GM12878 (cell line): ENCODE results near the gene SLC25A15.

Experiments used
- CTCF ChIP-seq, 3 experiments: IDR thresholded peaks in 2 of 3; conservative IDR thresholded peaks in 1 of 3; 2 replicates each; pipeline ENCODE4 v1.5.1; 2011; ENCODE audit warnings: low read depth in 3 of 3, low read length in 3 of 3, mild to moderate bottlenecking in 3 of 3, control low read depth in 2 of 3, moderate library complexity in 2 of 3, inconsistent platforms in 1 of 3, mixed read lengths in 1 of 3; ENCODE audit not compliant: control insufficient read depth in 2 of 3, insufficient read depth in 1 of 3; ENCODE audit errors: extremely low read depth in 1 of 3
- EGR1 ChIP-seq, 2 experiments: IDR thresholded peaks; 1 replicate in 1 of 2; 2 replicates in 1 of 2; pipeline ENCODE4 v1.6.1; 2011 to 2012; ENCODE audit warnings: low read depth in 2 of 2, low read length in 2 of 2, borderline replicate concordance in 1 of 2, mild to moderate bottlenecking in 1 of 2, moderate library complexity in 1 of 2
- EP300 ChIP-seq, 2 experiments: fragments of 150-350 bp in 1 of 2; IDR thresholded peaks; 2 replicates each; pipeline ENCODE4 v1.6.1; 2011 to 2012; ENCODE audit warnings: low read depth in 2 of 2, low read length in 2 of 2, borderline replicate concordance in 1 of 2, improper control_type of control experiment in 1 of 2, inconsistent platforms in 1 of 2; ENCODE audit not compliant: control insufficient read depth in 1 of 2
- ETV6 ChIP-seq, 2 experiments: fragments of 450-650 bp in 1 of 2; IDR thresholded peaks in 1 of 2; conservative IDR thresholded peaks in 1 of 2; 2 replicates each; pipeline ENCODE4 v1.6.1; 2014; ENCODE audit warnings: antibody characterized with exemption in 1 of 2, borderline replicate concordance in 1 of 2, low read depth in 1 of 2, mild to moderate bottlenecking in 1 of 2, moderate library complexity in 1 of 2
- POLR2A ChIP-seq: IDR thresholded peaks from 2 replicates; pipeline ENCODE4 v1.6.1; 2011; ENCODE audit warnings: low read depth, mild to moderate bottlenecking, low read length
- RAD21 ChIP-seq: IDR thresholded peaks from 2 replicates; pipeline ENCODE4 v1.6.1; 2011; ENCODE audit warnings: mild to moderate bottlenecking, low read depth, low read length, moderate library complexity; ENCODE audit not compliant: insufficient read depth
- REST ChIP-seq: IDR thresholded peaks from 2 replicates; pipeline ENCODE4 v1.6.1; 2012; ENCODE audit warnings: mild to moderate bottlenecking, low read depth, low read length
- YY1 ChIP-seq: IDR thresholded peaks from 2 replicates; pipeline ENCODE4 v1.6.1; 2011; ENCODE audit warnings: low read depth, mild to moderate bottlenecking, low read length

- TF ChIP-seq EP300 (IDR thresholded peaks at IDR 0.05; ENCODE audit: borderline replicate concordance in 1 of 2, control insufficient read depth in 1 of 2, low read depth in 2 of 2, low read length in 2 of 2) (no peak), RAD21 (no peak), CTCF (IDR thresholded peaks at IDR 0.05 in 2 of 3, conservative IDR thresholded peaks at IDR 0.05 in 1 of 3; ENCODE audit: control insufficient read depth in 2 of 3, extremely low read depth in 1 of 3, insufficient read depth in 1 of 3, low read depth in 3 of 3, low read length in 3 of 3) (no peak), REST (no peak), EGR1 (IDR thresholded peaks at IDR 0.05; ENCODE audit: borderline replicate concordance in 1 of 2, low read depth in 2 of 2, low read length in 2 of 2) (no peak), YY1 (no peak), POLR2A (no peak), ETV6 (conservative IDR thresholded peaks at IDR 0.05 in 1 of 2, IDR thresholded peaks at IDR 0.05 in 1 of 2; ENCODE audit: borderline replicate concordance in 1 of 2, low read depth in 1 of 2) (no peak)
Observed at GRCh38 chr13:40792284-40793051, 3.1 kb downstream of the SLC25A15 start.
